Measurements from ENCODE around the gene IPO8. TPM values are rescaled to one million over a fixed set of nuclear protein-coding genes. Genes with fewer than 3 reads are reported as not detected.

The IPO8 gene
- total RNA-seq, 1 experiment from 2014 or later, result 50.4 TPM

- no peaks in the 10 kb centered on the region for H3K4me1 ChIP-seq
- TF ChIP-seq, protein P1, sequence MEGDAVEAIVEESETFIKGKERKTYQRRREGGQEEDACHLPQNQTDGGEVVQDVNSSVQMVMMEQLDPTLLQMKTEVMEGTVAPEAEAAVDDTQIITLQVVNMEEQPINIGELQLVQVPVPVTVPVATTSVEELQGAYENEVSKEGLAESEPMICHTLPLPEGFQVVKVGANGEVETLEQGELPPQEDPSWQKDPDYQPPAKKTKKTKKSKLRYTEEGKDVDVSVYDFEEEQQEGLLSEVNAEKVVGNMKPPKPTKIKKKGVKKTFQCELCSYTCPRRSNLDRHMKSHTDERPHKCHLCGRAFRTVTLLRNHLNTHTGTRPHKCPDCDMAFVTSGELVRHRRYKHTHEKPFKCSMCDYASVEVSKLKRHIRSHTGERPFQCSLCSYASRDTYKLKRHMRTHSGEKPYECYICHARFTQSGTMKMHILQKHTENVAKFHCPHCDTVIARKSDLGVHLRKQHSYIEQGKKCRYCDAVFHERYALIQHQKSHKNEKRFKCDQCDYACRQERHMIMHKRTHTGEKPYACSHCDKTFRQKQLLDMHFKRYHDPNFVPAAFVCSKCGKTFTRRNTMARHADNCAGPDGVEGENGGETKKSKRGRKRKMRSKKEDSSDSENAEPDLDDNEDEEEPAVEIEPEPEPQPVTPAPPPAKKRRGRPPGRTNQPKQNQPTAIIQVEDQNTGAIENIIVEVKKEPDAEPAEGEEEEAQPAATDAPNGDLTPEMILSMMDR (IDR thresholded peaks at IDR 0.05; ENCODE audit: insufficient read depth in 1 of 2, low read depth in 1 of 2, low read length in 1 of 2, severe bottlenecking in 1 of 2, unreplicated experiment in 1 of 2), result no peak
- H3K36me3 ChIP-seq (ENCODE audit: control insufficient read depth, insufficient read depth, low read length), result no peaks in the 10 kb centered on the region; the same call in 1 of the 2 replicates
- no peaks in the 10 kb centered on the region for H3K4me1 Mint-ChIP-seq (ENCODE audit: low read depth, unreplicated experiment)
- no peaks in the 10 kb centered on the region for H3K9me3 ChIP-seq
- no peak for DNase-seq
- H3K4me3 Mint-ChIP-seq (ENCODE audit: unreplicated experiment), result no peak overlapping the region
- H3K27ac Mint-ChIP-seq (ENCODE audit: unreplicated experiment), result no peak overlapping the region
- H3K36me3 Mint-ChIP-seq (ENCODE audit: insufficient read depth, unreplicated experiment), result peaks cover 12% of the 10 kb centered on the region
- POLR2A ChIA-PET, result no interaction called here
- no peaks in the 10 kb centered on the region for H3K27me3 ChIP-seq (replicated peaks; ENCODE audit: control insufficient read depth, insufficient read depth, low read length)
- no peak overlapping the region for H3K4me3 ChIP-seq (ENCODE audit: low read depth, low read length)
- CTCF ChIA-PET, result no interaction called here
- intact Hi-C loops (cut with micrococcal nuclease; ENCODE audit: unreplicated experiment), result no loop called here
- BruUV-seq (replicated peaks), result no TSS peak
- no peaks in the 10 kb centered on the region for H3K27me3 Mint-ChIP-seq (ENCODE audit: insufficient read depth, unreplicated experiment)
- no peaks in the 10 kb centered on the region for H3K9me3 Mint-ChIP-seq (ENCODE audit: unreplicated experiment)
Observed at GRCh38 chr12:30646821-30647220, 48.8 kb downstream of the IPO8 start.

GRCh38 chr12:30643366-30643765 lies 52.3 kb downstream of the IPO8 start:
- no peak overlapping the region for H3K27ac Mint-ChIP-seq (ENCODE audit: unreplicated experiment)
- BruUV-seq (replicated peaks), result no TSS peak
- H3K9me3 Mint-ChIP-seq (ENCODE audit: unreplicated experiment), result no peaks in the 10 kb centered on the region
- intact Hi-C loops (cut with micrococcal nuclease; ENCODE audit: unreplicated experiment), result no loop called here
- H3K27me3 Mint-ChIP-seq (ENCODE audit: insufficient read depth, unreplicated experiment), result no peaks in the 10 kb centered on the region
- H3K4me1 Mint-ChIP-seq (ENCODE audit: low read depth, unreplicated experiment), result no peaks in the 10 kb centered on the region
- Histone ChIP-seq H3K36me3 (ENCODE audit: control insufficient read depth, insufficient read depth, low read length) (no peaks in the 10 kb centered on the region; the same call in 1 of the 2 replicates), H3K9me3 (no peaks in the 10 kb centered on the region), H3K4me1 (no peaks in the 10 kb centered on the region), H3K4me3 (ENCODE audit: low read depth, low read length) (no peak overlapping the region), H3K27me3 (replicated peaks; ENCODE audit: control insufficient read depth, insufficient read depth, low read length) (no peaks in the 10 kb centered on the region)
- TF ChIP-seq, protein P1 (IDR thresholded peaks at IDR 0.05; ENCODE audit: insufficient read depth in 1 of 2, low read depth in 1 of 2, low read length in 1 of 2, severe bottlenecking in 1 of 2, unreplicated experiment in 1 of 2), result no peak
- ChIA-PET CTCF (no interaction called here), POLR2A (no interaction called here)
- peaks cover 23% of the 10 kb centered on the region for H3K36me3 Mint-ChIP-seq (ENCODE audit: insufficient read depth, unreplicated experiment)
- no peak for DNase-seq
- no peak overlapping the region for H3K4me3 Mint-ChIP-seq (ENCODE audit: unreplicated experiment)

- TF ChIP-seq, protein P1 (IDR thresholded peaks at IDR 0.05; ENCODE audit: insufficient read depth in 1 of 2, low read depth in 1 of 2, low read length in 1 of 2, severe bottlenecking in 1 of 2, unreplicated experiment in 1 of 2), result no peak
Observed at GRCh38 chr12:30640392-30640791, 55.3 kb downstream of the IPO8 start.

More at GRCh38 chr12:30640392-30640791, 55.3 kb downstream of the IPO8 start:
- DNase-seq, result no peak
- intact Hi-C loops (cut with micrococcal nuclease; ENCODE audit: unreplicated experiment), result no loop called here
- H3K27me3 ChIP-seq (replicated peaks; ENCODE audit: control insufficient read depth, insufficient read depth, low read length), result no peaks in the 10 kb centered on the region
- Mint-ChIP-seq H3K4me3 (ENCODE audit: unreplicated experiment) (no peak overlapping the region), H3K9me3 (ENCODE audit: unreplicated experiment) (no peaks in the 10 kb centered on the region), H3K36me3 (ENCODE audit: insufficient read depth, unreplicated experiment) (peaks cover 21% of the 10 kb centered on the region), H3K27me3 (ENCODE audit: insufficient read depth, unreplicated experiment) (no peaks in the 10 kb centered on the region), H3K4me1 (ENCODE audit: low read depth, unreplicated experiment) (no peaks in the 10 kb centered on the region), H3K27ac (ENCODE audit: unreplicated experiment) (no peak overlapping the region)
- no peaks in the 10 kb centered on the region; the same call in 1 of the 2 replicates for H3K36me3 ChIP-seq (ENCODE audit: control insufficient read depth, insufficient read depth, low read length)
- CTCF ChIA-PET, result interaction anchor here (0.6 kb wide), 1 partner anchor 1997 kb away, joined by 4 read pairs; no protein-coding TSS in a partner anchor
- no peaks in the 10 kb centered on the region for H3K9me3 ChIP-seq
- POLR2A ChIA-PET, result no interaction called here
- no TSS peak for BruUV-seq (replicated peaks)
- no peaks in the 10 kb centered on the region for H3K4me1 ChIP-seq
- no peak overlapping the region for H3K4me3 ChIP-seq (ENCODE audit: low read depth, low read length)

Data from Caco-2 (cell line).